ENCODE results near the gene MLC1. TPM values are rescaled to one million over a fixed set of nuclear protein-coding genes. Genes with fewer than 3 reads are reported as not detected.

Gene MLC1
- total RNA-seq, 1 donor from 2014 or later = not detected

GRCh38 chr22:50046481-50047245 lies 38.6 kb downstream of the MLC1 start:
- no peak for FAIRE-seq
- no peak for TF ChIP-seq CTCF (IDR thresholded peaks at IDR 0.05; ENCODE audit: insufficient read depth, low read length, severe bottlenecking)

GRCh38 chr22:50046019-50046415 lies 39.2 kb downstream of the MLC1 start:
- no peak for TF ChIP-seq CTCF (IDR thresholded peaks at IDR 0.05; ENCODE audit: insufficient read depth, low read length, severe bottlenecking)
- no peaks in the 10 kb centered on the region for H3K36me3 ChIP-seq (ENCODE audit: control insufficient read depth, insufficient read depth, low read length)
- DNase-seq (ENCODE audit: low read depth) (no peak), FAIRE-seq (no peak)
- H3K27me3 ChIP-seq (ENCODE audit: control insufficient read depth, insufficient read depth, low read length) = no peaks in the 10 kb centered on the region
- H3K4me3 ChIP-seq (ENCODE audit: low read depth, low read length) = no peak overlapping the region

More at GRCh38 chr22:50046481-50047245, 38.6 kb downstream of the MLC1 start:
- Histone ChIP-seq H3K4me3 (ENCODE audit: low read depth, low read length) (no peak overlapping the region), H3K36me3 (ENCODE audit: control insufficient read depth, insufficient read depth, low read length) (no peaks in the 10 kb centered on the region), H3K27me3 (ENCODE audit: control insufficient read depth, insufficient read depth, low read length) (no peaks in the 10 kb centered on the region)
- DNase-seq (ENCODE audit: low read depth) = no peak

GRCh38 chr22:50045211-50046018 lies 39.8 kb downstream of the MLC1 start:
- no peak overlapping the region for H3K4me3 ChIP-seq (ENCODE audit: low read depth, low read length)
- no peak for DNase-seq (ENCODE audit: low read depth)
- H3K36me3 ChIP-seq (ENCODE audit: control insufficient read depth, insufficient read depth, low read length) = no peaks in the 10 kb centered on the region
- no peak for FAIRE-seq
- TF ChIP-seq CTCF (IDR thresholded peaks at IDR 0.05; ENCODE audit: insufficient read depth, low read length, severe bottlenecking) = no peak
- no peaks in the 10 kb centered on the region for H3K27me3 ChIP-seq (ENCODE audit: control insufficient read depth, insufficient read depth, low read length)

GRCh38 chr22:50044485-50045118 lies 40.6 kb downstream of the MLC1 start:
- no peak overlapping the region for H3K4me3 ChIP-seq (ENCODE audit: low read depth, low read length)
- H3K36me3 ChIP-seq (ENCODE audit: control insufficient read depth, insufficient read depth, low read length) = no peaks in the 10 kb centered on the region
- no peak for TF ChIP-seq CTCF (IDR thresholded peaks at IDR 0.05; ENCODE audit: insufficient read depth, low read length, severe bottlenecking)
- FAIRE-seq (no peak), DNase-seq (ENCODE audit: low read depth) (no peak)
- H3K27me3 ChIP-seq (ENCODE audit: control insufficient read depth, insufficient read depth, low read length) = no peaks in the 10 kb centered on the region

- H3K36me3 ChIP-seq (ENCODE audit: control insufficient read depth, insufficient read depth, low read length) = no peaks in the 10 kb centered on the region
- DNase-seq (ENCODE audit: low read depth) = no peak
- FAIRE-seq = no peak
- TF ChIP-seq CTCF (IDR thresholded peaks at IDR 0.05; ENCODE audit: insufficient read depth, low read length, severe bottlenecking) = no peak
- H3K4me3 ChIP-seq (ENCODE audit: low read depth, low read length) = no peak overlapping the region
- no peaks in the 10 kb centered on the region for H3K27me3 ChIP-seq (ENCODE audit: control insufficient read depth, insufficient read depth, low read length)
These were observed 43.7 kb downstream of the MLC1 start for GRCh38 chr22:50041361-50042065.
